Gastroesophageal sphincter (tissue), 4 donors: ENCODE data around the gene OR2G3. TPM values are rescaled to one million over a fixed set of nuclear protein-coding genes. Genes with fewer than 3 reads are reported as not detected.

Experiments
- ATAC-seq: fragments of 150-250 bp; one replicate; pipeline ENCODE4 v1.9.1; 2016; ENCODE audit warnings: mild to moderate bottlenecking, moderate library complexity
- H3K27ac ChIP-seq, 4 donors: fragments of 200-600 bp; sonication (generic) in 3 of 4; 1 replicate in 3 of 4; 2 replicates in 1 of 4; pipeline ENCODE4 v1.5.1; 2016 to 2019
- H3K27me3 ChIP-seq: fragments of 200-600 bp; sonication (generic); one replicate; pipeline ENCODE4 v1.5.1; 2019
- H3K36me3 ChIP-seq, 2 donors: fragments of 200-600 bp; sonication (generic); one replicate each; pipeline ENCODE4 v1.5.1; 2019; ENCODE audit warnings: control low read depth in 1 of 2
- H3K4me1 ChIP-seq, 3 donors: fragments of 200-600 bp; sonication (generic); 1 replicate in 2 of 3; 2 replicates in 1 of 3; pipeline ENCODE4 v1.5.1; 2016 to 2019; ENCODE audit warnings: control low read depth in 2 of 3
- H3K4me3 ChIP-seq, 2 donors: fragments of 200-600 bp; sonication (generic); one replicate each; pipeline ENCODE4 v1.5.1; 2019; ENCODE audit warnings: mild to moderate bottlenecking in 1 of 2, moderate library complexity in 1 of 2
- H3K9me3 ChIP-seq, 3 donors: fragments of 200-600 bp; sonication (generic); one replicate each; pipeline ENCODE4 v1.5.1; 2017 to 2019; ENCODE audit warnings: control low read depth in 2 of 3
- EP300 ChIP-seq: sonication (generic); formaldehyde crosslinking; IDR thresholded peaks from one replicate; pipeline ENCODE4 v1.6.1; 2017; ENCODE audit warnings: antibody characterized with exemption, mild to moderate bottlenecking
- POLR2A ChIP-seq, 2 donors: fragments of 450-650 bp; IDR thresholded peaks; one replicate each; pipeline ENCODE4 v1.6.1; 2017; ENCODE audit warnings: antibody characterized with exemption in 2 of 2, mild to moderate bottlenecking in 2 of 2, moderate library complexity in 1 of 2
- POLR2AphosphoS5 ChIP-seq: sonication (generic); formaldehyde crosslinking; IDR thresholded peaks from one replicate; pipeline ENCODE4 v1.6.1; 2017; ENCODE audit warnings: antibody characterized with exemption
- WGBS, 2 donors: methylation state at CpG; one replicate each; pipeline ENCODE4 v1.1.5; 2018; ENCODE audit warnings: low coverage in 1 of 2; 5-methylcytosine and 5-hydroxymethylcytosine counted together
- total RNA-seq, 4 donors: library from RNA; depleted of rRNA; stranded (reverse); fragments of >200 nt; gene quantifications; one replicate each; pipeline ENCODE4 v1.1.0, GENCODE V29; 2016
- TF ChIP-seq, protein P1 (sequence below), 4 experiments: fragments of 200-600 bp in 2 of 4; fragments of 450-650 bp in 2 of 4; sonication (generic) in 1 of 4; IDR thresholded peaks; one replicate each; pipeline ENCODE4 v1.5.1; 2017 to 2019; ENCODE audit warnings: antibody characterized with exemption in 4 of 4, mild to moderate bottlenecking in 2 of 4, moderate library complexity in 2 of 4

The OR2G3 gene
- total RNA-seq, 4 donors from 2014 or later: not detected

DNA sequence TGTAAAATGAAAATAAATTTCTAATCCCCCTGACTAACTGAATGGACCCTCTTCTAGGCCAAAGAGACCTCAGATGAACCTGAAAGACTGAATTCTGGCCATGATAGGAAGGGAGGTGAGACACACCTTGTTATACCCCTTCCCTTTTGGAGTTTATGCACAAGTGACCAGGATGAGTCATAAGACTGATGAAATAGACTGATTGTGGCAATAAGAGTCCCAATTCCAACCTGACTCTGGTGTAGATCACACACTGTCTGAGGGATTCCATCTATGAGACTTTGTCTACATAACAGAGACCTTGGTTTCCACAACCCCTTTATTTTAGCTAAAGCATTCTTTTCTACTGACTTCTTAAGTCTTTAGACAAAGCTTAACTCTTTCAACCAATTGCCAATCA, 30.7 kb upstream of the OR2G3 start:
- no peaks in the 10 kb centered on the region for H3K36me3 ChIP-seq
- no peak for TF ChIP-seq POLR2A (IDR thresholded peaks at IDR 0.05)
- TF ChIP-seq EP300: no peak
- TF ChIP-seq, protein P1, sequence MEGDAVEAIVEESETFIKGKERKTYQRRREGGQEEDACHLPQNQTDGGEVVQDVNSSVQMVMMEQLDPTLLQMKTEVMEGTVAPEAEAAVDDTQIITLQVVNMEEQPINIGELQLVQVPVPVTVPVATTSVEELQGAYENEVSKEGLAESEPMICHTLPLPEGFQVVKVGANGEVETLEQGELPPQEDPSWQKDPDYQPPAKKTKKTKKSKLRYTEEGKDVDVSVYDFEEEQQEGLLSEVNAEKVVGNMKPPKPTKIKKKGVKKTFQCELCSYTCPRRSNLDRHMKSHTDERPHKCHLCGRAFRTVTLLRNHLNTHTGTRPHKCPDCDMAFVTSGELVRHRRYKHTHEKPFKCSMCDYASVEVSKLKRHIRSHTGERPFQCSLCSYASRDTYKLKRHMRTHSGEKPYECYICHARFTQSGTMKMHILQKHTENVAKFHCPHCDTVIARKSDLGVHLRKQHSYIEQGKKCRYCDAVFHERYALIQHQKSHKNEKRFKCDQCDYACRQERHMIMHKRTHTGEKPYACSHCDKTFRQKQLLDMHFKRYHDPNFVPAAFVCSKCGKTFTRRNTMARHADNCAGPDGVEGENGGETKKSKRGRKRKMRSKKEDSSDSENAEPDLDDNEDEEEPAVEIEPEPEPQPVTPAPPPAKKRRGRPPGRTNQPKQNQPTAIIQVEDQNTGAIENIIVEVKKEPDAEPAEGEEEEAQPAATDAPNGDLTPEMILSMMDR (IDR thresholded peaks at IDR 0.05): no peak
- no peak for TF ChIP-seq POLR2AphosphoS5
- H3K9me3 ChIP-seq: peaks cover 0 to 3% (median 0%) of the 10 kb centered on the region in 3 donors
- H3K27ac ChIP-seq: no peak overlapping the region
- no peaks in the 10 kb centered on the region for H3K4me1 ChIP-seq
- H3K4me3 ChIP-seq: no peak overlapping the region
- no peak for ATAC-seq
- peaks cover 6% of the 10 kb centered on the region for H3K27me3 ChIP-seq

DNA sequence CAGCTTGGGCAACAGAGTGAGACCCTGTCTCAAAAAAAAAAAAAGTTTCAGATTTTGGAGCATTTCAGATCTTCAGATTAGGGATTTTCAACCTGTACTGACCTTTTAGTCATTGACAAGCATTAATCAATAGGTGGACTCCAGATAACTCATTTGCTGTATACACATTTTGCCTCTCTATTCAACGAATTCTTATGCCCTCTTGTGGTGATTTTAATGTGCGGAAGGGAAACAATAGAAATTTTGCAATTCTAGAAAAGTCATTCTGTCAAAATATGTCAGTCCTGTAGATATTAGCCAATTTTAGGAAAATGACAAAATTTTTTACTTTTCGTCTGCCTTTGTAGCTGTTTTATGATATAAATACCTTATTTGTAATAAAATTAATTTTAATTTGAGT, 28.9 kb upstream of the OR2G3 start:
- Histone ChIP-seq H3K4me1 (no peaks in the 10 kb centered on the region), H3K36me3 (no peaks in the 10 kb centered on the region), H3K27me3 (peaks cover 6% of the 10 kb centered on the region), H3K27ac (no peak overlapping the region), H3K9me3 (no peaks in the 10 kb centered on the region), H3K4me3 (no peak overlapping the region)
- TF ChIP-seq EP300 (no peak), POLR2A (IDR thresholded peaks at IDR 0.05) (no peak), POLR2AphosphoS5 (no peak)
- no peak for ATAC-seq
- 43 to 57% methylated on average over 3 of the region's 3 CpGs for WGBS, 2 donors

DNA sequence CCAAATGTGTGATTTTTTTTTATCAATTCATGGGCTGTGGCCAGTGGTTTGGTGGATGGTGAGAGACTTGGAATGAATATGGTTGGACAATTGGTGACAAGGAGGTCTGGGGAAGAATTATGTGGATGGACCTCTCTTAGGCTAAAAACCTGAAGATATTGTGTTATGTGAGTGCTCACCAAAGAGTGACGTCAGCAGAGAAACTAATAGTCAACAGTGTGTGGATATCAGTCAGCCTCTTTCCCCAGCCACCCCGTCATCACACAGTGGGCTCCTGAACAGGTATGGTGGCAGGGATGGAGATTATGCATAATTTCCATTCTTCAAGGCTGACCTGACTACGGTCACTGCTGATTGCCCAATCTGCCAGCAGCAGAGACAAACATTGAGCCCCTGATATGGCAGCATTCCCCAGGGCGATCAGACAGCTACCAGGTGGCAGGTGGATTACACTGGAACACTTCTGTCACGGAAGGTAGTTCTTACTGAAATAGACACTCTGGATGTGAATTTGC, 26.4 kb upstream of the OR2G3 start:
- Histone ChIP-seq H3K4me1 (no peaks in the 10 kb centered on the region), H3K27me3 (no peaks in the 10 kb centered on the region), H3K9me3 (no peaks in the 10 kb centered on the region), H3K27ac (no peak overlapping the region), H3K4me3 (no peak overlapping the region), H3K36me3 (no peaks in the 10 kb centered on the region)
- TF ChIP-seq POLR2AphosphoS5 (no peak), POLR2A (IDR thresholded peaks at IDR 0.05) (no peak), EP300 (no peak)
- TF ChIP-seq, protein P1 (IDR thresholded peaks at IDR 0.05): no peak
- 84 to 86% methylated on average over 3 of the region's 5 CpGs for WGBS, 2 donors
- ATAC-seq: no peak

DNA sequence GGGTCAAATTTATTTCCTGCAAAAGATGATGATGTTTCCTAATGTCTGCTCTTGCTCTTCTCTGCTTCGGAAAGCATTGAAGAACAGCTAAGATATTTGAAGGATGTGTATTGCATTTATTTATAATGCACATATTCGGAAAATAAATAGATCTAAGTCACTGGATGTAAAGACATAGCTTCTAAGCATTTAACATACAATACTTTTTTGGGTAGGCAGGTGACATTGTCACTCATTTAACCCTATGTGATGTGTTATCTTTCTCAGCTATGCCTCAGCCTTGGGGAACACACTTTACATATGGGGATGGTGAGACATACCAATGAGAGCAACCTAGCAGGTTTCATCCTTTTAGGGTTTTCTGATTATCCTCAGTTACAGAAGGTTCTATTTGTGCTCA, 17.3 kb upstream of the OR2G3 start, which contains the start of gene OR2G2:
OR2G2 (plus strand) TSS at position 301 of the 400 bp plus-strand sequence; CDS start at position 301, 0 bp downstream.
- H3K27ac ChIP-seq: no peak within 1 kb of the TSS
- H3K9me3 ChIP-seq: peaks cover 0 to 7% (median 0%) of the 10 kb centered on the region in 3 donors
- H3K4me1 ChIP-seq: no peaks in the 10 kb centered on the region
- H3K27me3 ChIP-seq: no peaks in the 10 kb centered on the region
- no peak for ATAC-seq
- H3K4me3 ChIP-seq: no peak within 1 kb of the TSS
- no peak for TF ChIP-seq POLR2AphosphoS5
- TF ChIP-seq, protein P1 (IDR thresholded peaks at IDR 0.05): no peak
- TF ChIP-seq POLR2A (IDR thresholded peaks at IDR 0.05): no peak
- H3K36me3 ChIP-seq: no peaks in the 10 kb centered on the region
- 75 to 91% methylated on average over 2 of the region's 2 CpGs for WGBS, 2 donors

DNA sequence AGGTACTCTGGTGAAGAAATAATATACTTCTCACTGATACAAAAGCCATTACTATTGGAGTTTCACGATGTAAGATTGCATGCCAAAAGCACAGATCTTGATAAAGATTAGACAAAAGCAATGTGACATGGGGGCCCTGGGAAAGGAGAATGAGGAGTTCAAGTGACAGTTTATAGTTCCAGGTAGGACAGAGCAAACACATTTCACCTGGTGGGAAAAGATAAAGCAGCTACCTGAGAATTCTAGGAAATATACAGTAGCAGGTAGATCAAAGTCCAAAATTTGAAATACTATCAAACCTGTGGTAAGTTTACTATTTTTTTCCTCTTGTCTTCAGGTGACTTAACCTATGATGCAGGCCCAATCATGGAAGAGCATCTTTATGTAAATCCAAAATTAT, 8.0 kb downstream of the OR2G3 start:
- no peak for TF ChIP-seq EP300
- no peak for TF ChIP-seq POLR2A (IDR thresholded peaks at IDR 0.05)
- TF ChIP-seq, protein P1 (IDR thresholded peaks at IDR 0.05): no peak
- TF ChIP-seq POLR2AphosphoS5: no peak
- WGBS, 2 donors: 64 to 100% methylated on average over 1 of the region's 1 CpG
- ATAC-seq: no peak

More for the DNA sequence above, 8.0 kb downstream of the OR2G3 start:
- no peaks in the 10 kb centered on the region for H3K36me3 ChIP-seq
- H3K4me1 ChIP-seq: no peaks in the 10 kb centered on the region
- no peak overlapping the region for H3K4me3 ChIP-seq
- H3K9me3 ChIP-seq: peaks cover 0 to 9% (median 0%) of the 10 kb centered on the region in 3 donors
- no peaks in the 10 kb centered on the region for H3K27me3 ChIP-seq
- no peak overlapping the region for H3K27ac ChIP-seq
